HCT116 (cell line): ENCODE data around the gene AGPS. TPM values are rescaled to one million over a fixed set of nuclear protein-coding genes. Genes with fewer than 3 reads are reported as not detected.

ENCODE experiments used
- ATAC-seq: fragments of 200-7000 bp; cut with Tn5 transposase; 2 replicates; pipeline ENCODE4 v1.9.1; 2020; ENCODE audit warnings: mild to moderate bottlenecking, moderate library complexity
- BruUV-seq: library from RNA; stranded (reverse); fragments of 400-500 nt; replicated peaks from 2 replicates; lab custom pipeline; 2021; lab: Mats Ljungman, UMichigan
- CTCF ChIA-PET: fragments of 300-600 bp; sonication (Branson Sonifier 250); formaldehyde crosslinking; loops from one replicate; lab custom pipeline; 2021; ENCODE audit warnings: antibody characterized with exemption; lab: Charles Lee
- POLR2A ChIA-PET: fragments of 300-600, 350-600 bp; sonication (Branson Sonifier 250); formaldehyde crosslinking; loops from one replicate; lab custom pipeline; 2021; ENCODE audit warnings: antibody characterized with exemption; lab: Charles Lee
- RAD21 ChIA-PET, 2 experiments: fragments of 300-600 bp; sonication (Branson Sonifier 250); formaldehyde crosslinking; loops; one replicate each; lab custom pipeline; 2023; ENCODE audit warnings: low total read pairs in 2 of 2; ENCODE audit not compliant: uncharacterized antibody in 2 of 2, unreplicated experiment in 2 of 2, low non-redundant PET in 1 of 2; lab: Charles Lee
- DNase-seq: peaks from one replicate; pipeline ENCODE4 v3.0.0-alpha.2; 2010; ENCODE audit warnings: low read depth, low spot score
- H2AFZ ChIP-seq: fragments of 200-600 bp; shearing (Covaris generic), sonication (generic); 2 replicates; pipeline ENCODE4 v1.6.1; 2017; ENCODE audit warnings: low read depth, mixed run types, mixed read lengths, antibody characterized with exemption, low read length; ENCODE audit not compliant: poor library complexity, severe bottlenecking
- H3K27ac ChIP-seq: 2 replicates; pipeline ENCODE4 v1.5.1; 2012; ENCODE audit warnings: low read depth, low read length
- H3K27me3 ChIP-seq: fragments of 200-600 bp; sonication (generic); 2 replicates; pipeline ENCODE4 v1.6.1; 2016; ENCODE audit warnings: mixed run types, low read length, mixed read lengths; ENCODE audit not compliant: insufficient read depth
- H3K36me3 ChIP-seq, 2 experiments: fragments of 200-500 bp in 1 of 2; fragments of 200-600 bp in 1 of 2; sonication (Bioruptor generic) in 1 of 2; sonication (generic) in 1 of 2; 2 replicates each; pipeline versions ENCODE4 v1.5.1 to v1.6.1; 2014 to 2016; ENCODE audit warnings: low read length in 2 of 2, inconsistent platforms in 1 of 2, mixed read lengths in 1 of 2, mixed run types in 1 of 2; ENCODE audit not compliant: insufficient read depth in 2 of 2, control insufficient read depth in 1 of 2
- H3K4me1 ChIP-seq, 2 experiments: fragments of 200-600 bp in 1 of 2; sonication (generic) in 1 of 2; 2 replicates each; pipeline versions ENCODE4 v1.5.1 to v1.6.1; 2012 to 2017; ENCODE audit warnings: low read length in 2 of 2, inconsistent platforms in 1 of 2, mild to moderate bottlenecking in 1 of 2, mixed read lengths in 1 of 2, mixed run types in 1 of 2, moderate library complexity in 1 of 2; ENCODE audit not compliant: insufficient read depth in 2 of 2, control insufficient read depth in 1 of 2
- H3K4me2 ChIP-seq: fragments of 200-600 bp; sonication (generic); 2 replicates; pipeline ENCODE4 v1.6.1; 2017; ENCODE audit warnings: mixed run types, low read length, mixed read lengths
- H3K4me3 ChIP-seq, 2 experiments: fragments of 200-600 bp in 1 of 2; sonication (generic) in 1 of 2; replicated peaks in 1 of 2; 2 replicates each; pipeline ENCODE4 v1.5.1; 2011 to 2016; ENCODE audit warnings: low read length in 2 of 2, control low read depth in 1 of 2, low read depth in 1 of 2, mild to moderate bottlenecking in 1 of 2, mixed read lengths in 1 of 2, mixed run types in 1 of 2
- H3K79me2 ChIP-seq: fragments of 200-600 bp; sonication (generic); 2 replicates; pipeline ENCODE4 v1.6.1; 2017; ENCODE audit warnings: mild to moderate bottlenecking, mixed run types, low read length, moderate library complexity, mixed read lengths; ENCODE audit not compliant: insufficient read depth
- H3K9ac ChIP-seq: fragments of 200-600 bp; sonication (generic); 2 replicates; pipeline ENCODE4 v1.6.1; 2016; ENCODE audit warnings: low read length, mixed read lengths
- H3K9me2 ChIP-seq: fragments of 200-600 bp; sonication (generic), shearing (Covaris generic); 2 replicates; pipeline ENCODE4 v1.6.1; 2017; ENCODE audit warnings: mixed run types, mild to moderate bottlenecking, moderate library complexity; ENCODE audit not compliant: insufficient read depth
- H3K9me3 ChIP-seq, 2 experiments: fragments of 200-500 bp in 1 of 2; fragments of 200-600 bp in 1 of 2; sonication (Bioruptor generic) in 1 of 2; sonication (generic) in 1 of 2; 2 replicates each; pipeline ENCODE4 v1.6.1; 2014 to 2017; ENCODE audit warnings: low read length in 2 of 2, mixed read lengths in 2 of 2, inconsistent platforms in 1 of 2, low read depth in 1 of 2, mild to moderate bottlenecking in 1 of 2, mixed run types in 1 of 2, moderate library complexity in 1 of 2; ENCODE audit not compliant: control insufficient read depth in 1 of 2, insufficient read depth in 1 of 2
- H4K20me1 ChIP-seq: fragments of 200-600 bp; sonication (generic), shearing (Covaris generic); 2 replicates; pipeline ENCODE4 v1.6.1; 2017; ENCODE audit warnings: mixed run types, mild to moderate bottlenecking, moderate library complexity; ENCODE audit not compliant: insufficient read depth
- CBX3 ChIP-seq: IDR thresholded peaks from 2 replicates; pipeline ENCODE4 v1.6.1; 2012; ENCODE audit warnings: low read depth
- CEBPB ChIP-seq: IDR thresholded peaks from 2 replicates; pipeline ENCODE4 v1.6.1; 2012; ENCODE audit warnings: low read depth
- ELF1 ChIP-seq: IDR thresholded peaks from 2 replicates; pipeline ENCODE4 v1.6.1; 2012; ENCODE audit warnings: low read depth, borderline replicate concordance
- EZH2 ChIP-seq: fragments of 200-600 bp; sonication (generic); IDR thresholded peaks from 2 replicates; pipeline ENCODE4 v1.6.1; 2017; ENCODE audit warnings: antibody characterized with exemption, mixed run types
- JUND ChIP-seq: IDR thresholded peaks from 2 replicates; pipeline ENCODE4 v1.6.1; 2012
- RAD21 ChIP-seq: IDR thresholded peaks from 2 replicates; pipeline ENCODE4 v1.6.1; 2012; ENCODE audit warnings: low read depth, mild to moderate bottlenecking
- SIN3A ChIP-seq: IDR thresholded peaks from 2 replicates; pipeline ENCODE4 v1.6.1; 2012; ENCODE audit warnings: low read depth
- SP1 ChIP-seq: IDR thresholded peaks from 2 replicates; pipeline ENCODE4 v1.6.1; 2012; ENCODE audit warnings: low read depth
- SRF ChIP-seq: IDR thresholded peaks from 2 replicates; pipeline ENCODE4 v1.6.1; 2012; ENCODE audit warnings: low read depth
- YY1 ChIP-seq: IDR thresholded peaks from 2 replicates; pipeline ENCODE4 v1.6.1; 2011; ENCODE audit warnings: low read length, low read depth, moderate library complexity, mild to moderate bottlenecking; ENCODE audit not compliant: insufficient replicate concordance; ENCODE audit errors: extremely low read depth
- ZFX ChIP-seq: fragments of 450-650 bp; IDR thresholded peaks from 2 replicates; pipeline ENCODE4 v1.6.1; 2017
- ZNF274 ChIP-seq: fragments of 200-500 bp; sonication (Bioruptor generic); IDR thresholded peaks from 2 replicates; pipeline ENCODE4 v1.6.1; 2014; ENCODE audit warnings: mild to moderate bottlenecking, low read depth, low read length, inconsistent platforms
- intact Hi-C: fragments of 100-400 bp; cut with micrococcal nuclease; formaldehyde crosslinking; loops from 2 replicates; pipeline ENCODE4 v1.10.0; 2022
- total RNA-seq: library from RNA; stranded (reverse); gene quantifications from one replicate; pipeline ENCODE4 v1.2.1, GENCODE V29; 2021; ENCODE audit not compliant: unreplicated experiment
- TF ChIP-seq, protein P1 (sequence below): IDR thresholded peaks from 2 replicates; pipeline ENCODE4 v1.6.1; 2012; ENCODE audit warnings: low read depth

The AGPS gene
- total RNA-seq, 1 experiment from 2014 or later = 66.6 TPM

DNA sequence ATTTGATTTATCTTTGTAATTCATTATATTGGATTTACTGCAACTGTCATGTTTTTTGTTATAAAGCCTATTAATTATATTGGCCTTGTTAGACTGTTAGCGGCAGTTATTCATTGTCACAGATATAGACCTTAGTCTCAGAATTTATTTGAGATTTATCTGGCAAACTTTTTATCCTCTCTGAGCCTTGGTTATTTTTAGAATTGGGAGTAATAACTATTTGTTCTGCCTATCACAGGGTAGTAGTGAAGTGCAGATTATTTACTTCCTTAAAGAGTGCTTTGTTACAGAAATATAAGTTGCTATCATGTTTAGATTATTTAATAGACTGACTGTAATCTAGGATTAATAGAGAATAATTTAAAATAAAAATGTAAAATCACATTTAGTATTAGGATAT is 41.9 kb downstream of the AGPS start:
- no peaks in the 10 kb centered on the region for H3K4me1 ChIP-seq
- H3K9me3 ChIP-seq = peaks cover 8 to 13% of the 10 kb centered on the region in 2 experiments; a peak in 3 of 4 replicates
- H2AFZ ChIP-seq = no peak overlapping the region
- no peaks in the 10 kb centered on the region for H4K20me1 ChIP-seq
- BruUV-seq = no TSS peak
- H3K4me2 ChIP-seq = no peak overlapping the region
- no peak for TF ChIP-seq SRF
- TF ChIP-seq ELF1 = no peak
- no peak for TF ChIP-seq YY1
- no peak for TF ChIP-seq CBX3
- no peak for TF ChIP-seq RAD21
- TF ChIP-seq SIN3A = no peak
- TF ChIP-seq SP1 = no peak
- TF ChIP-seq CEBPB = no peak
- TF ChIP-seq, protein P1, sequence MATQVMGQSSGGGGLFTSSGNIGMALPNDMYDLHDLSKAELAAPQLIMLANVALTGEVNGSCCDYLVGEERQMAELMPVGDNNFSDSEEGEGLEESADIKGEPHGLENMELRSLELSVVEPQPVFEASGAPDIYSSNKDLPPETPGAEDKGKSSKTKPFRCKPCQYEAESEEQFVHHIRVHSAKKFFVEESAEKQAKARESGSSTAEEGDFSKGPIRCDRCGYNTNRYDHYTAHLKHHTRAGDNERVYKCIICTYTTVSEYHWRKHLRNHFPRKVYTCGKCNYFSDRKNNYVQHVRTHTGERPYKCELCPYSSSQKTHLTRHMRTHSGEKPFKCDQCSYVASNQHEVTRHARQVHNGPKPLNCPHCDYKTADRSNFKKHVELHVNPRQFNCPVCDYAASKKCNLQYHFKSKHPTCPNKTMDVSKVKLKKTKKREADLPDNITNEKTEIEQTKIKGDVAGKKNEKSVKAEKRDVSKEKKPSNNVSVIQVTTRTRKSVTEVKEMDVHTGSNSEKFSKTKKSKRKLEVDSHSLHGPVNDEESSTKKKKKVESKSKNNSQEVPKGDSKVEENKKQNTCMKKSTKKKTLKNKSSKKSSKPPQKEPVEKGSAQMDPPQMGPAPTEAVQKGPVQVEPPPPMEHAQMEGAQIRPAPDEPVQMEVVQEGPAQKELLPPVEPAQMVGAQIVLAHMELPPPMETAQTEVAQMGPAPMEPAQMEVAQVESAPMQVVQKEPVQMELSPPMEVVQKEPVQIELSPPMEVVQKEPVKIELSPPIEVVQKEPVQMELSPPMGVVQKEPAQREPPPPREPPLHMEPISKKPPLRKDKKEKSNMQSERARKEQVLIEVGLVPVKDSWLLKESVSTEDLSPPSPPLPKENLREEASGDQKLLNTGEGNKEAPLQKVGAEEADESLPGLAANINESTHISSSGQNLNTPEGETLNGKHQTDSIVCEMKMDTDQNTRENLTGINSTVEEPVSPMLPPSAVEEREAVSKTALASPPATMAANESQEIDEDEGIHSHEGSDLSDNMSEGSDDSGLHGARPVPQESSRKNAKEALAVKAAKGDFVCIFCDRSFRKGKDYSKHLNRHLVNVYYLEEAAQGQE = no peak
- no peak for TF ChIP-seq ZFX
- TF ChIP-seq ZNF274 = no peak
- no peak for TF ChIP-seq EZH2
- no peak for TF ChIP-seq JUND
- TF ChIP-seq, all 23 proteins: peak for 0
- no peaks in the 10 kb centered on the region for H3K9me2 ChIP-seq
- ChIA-PET POLR2A (no interaction called here), CTCF (no interaction called here), RAD21 (no interaction called here)
- DNase-seq (no peak), ATAC-seq (no peak)
- peaks cover 53% of the 10 kb centered on the region for H3K79me2 ChIP-seq
- intact Hi-C loops = no loop called here
- no peaks in the 10 kb centered on the region for H3K27me3 ChIP-seq
- no peak overlapping the region for H3K9ac ChIP-seq
- no peak overlapping the region for H3K27ac ChIP-seq
- H3K36me3 ChIP-seq = 0 out of 4 replicates have a peak, but pooled peaks cover 0 to 5% of the 10 kb centered on the region in 2 experiments
- H3K4me3 ChIP-seq = no peak overlapping the region
